ENCODE results near the gene TMCC2.
A peak's percentile ranks its signal among the peaks of the same experiment; 100 is the strongest.
"Not testable (repeated sequence)": the region's sequence is repeated elsewhere in the genome, so short reads cannot be mapped to it uniquely, and the experiment has no call there.

The TMCC2 gene

GRCh38 chr1:205263580-205264190 is 35.9 kb downstream of the TMCC2 start:
- no peak for DNase-seq

- DNase-seq = no peak
Measured at GRCh38 chr1:205266611-205267305, 39.0 kb downstream of the TMCC2 start.

GRCh38 chr1:205267306-205267902 is 39.7 kb downstream of the TMCC2 start:
- no peak for DNase-seq

GRCh38 chr1:205268846-205269680 is 41.3 kb downstream of the TMCC2 start:
- DNase-seq = no peak

GRCh38 chr1:205269711-205270110 is 42.0 kb downstream of the TMCC2 start:
- DNase-seq = no peak

GRCh38 chr1:205270271-205270670 is 42.5 kb downstream of the TMCC2 start:
- no peak for DNase-seq

GRCh38 chr1:205270764-205271163 is 43.0 kb downstream of the TMCC2 start:
- DNase-seq = no peak

GRCh38 chr1:205271277-205271676 is 43.5 kb downstream of the TMCC2 start:
- no peak for DNase-seq

GRCh38 chr1:205271745-205272144 is 44.0 kb downstream of the TMCC2 start:
- no peak for DNase-seq

GRCh38 chr1:205272536-205272935 is 44.8 kb downstream of the TMCC2 start:
- no peak for DNase-seq

GRCh38 chr1:205273551-205273982 is 45.8 kb downstream of the TMCC2 start:
- peak; percentile 89 for DNase-seq

- no peak for DNase-seq
Measured at GRCh38 chr1:205274041-205274691, 46.4 kb downstream of the TMCC2 start.

- DNase-seq = peak; percentile 90
Measured at GRCh38 chr1:205275133-205275532, 47.4 kb downstream of the TMCC2 start.

GRCh38 chr1:205275916-205276688 is 48.4 kb downstream of the TMCC2 start:
- no peak for DNase-seq

- no peak for DNase-seq
Measured at GRCh38 chr1:205276689-205277065, 48.9 kb downstream of the TMCC2 start.

- DNase-seq = no peak
Measured at GRCh38 chr1:205279986-205280385, 52.2 kb downstream of the TMCC2 start.

- not testable (repeated sequence) for DNase-seq
Measured at GRCh38 chr1:205280666-205281395, 53.1 kb downstream of the TMCC2 start.

GRCh38 chr1:205283270-205284147 is 55.8 kb downstream of the TMCC2 start:
- no peak for DNase-seq

GRCh38 chr1:205284420-205285144 is 56.8 kb downstream of the TMCC2 start:
- DNase-seq = peak; percentile 74

All from NCI-H1105 treated with DMSO at 0.1 percent for 48 hours (cell line).